DMS153 treated with DMSO at 0.1 percent for 48 hours (cell line): Measurements from ENCODE around the gene TBC1D1.

Experiments
- DNase-seq: peaks from one replicate; lab custom pipeline; 2025; ENCODE audit not compliant: unreplicated experiment; lab: John Stamatoyannopoulos, UW

TBC1D1 gene

DNA sequence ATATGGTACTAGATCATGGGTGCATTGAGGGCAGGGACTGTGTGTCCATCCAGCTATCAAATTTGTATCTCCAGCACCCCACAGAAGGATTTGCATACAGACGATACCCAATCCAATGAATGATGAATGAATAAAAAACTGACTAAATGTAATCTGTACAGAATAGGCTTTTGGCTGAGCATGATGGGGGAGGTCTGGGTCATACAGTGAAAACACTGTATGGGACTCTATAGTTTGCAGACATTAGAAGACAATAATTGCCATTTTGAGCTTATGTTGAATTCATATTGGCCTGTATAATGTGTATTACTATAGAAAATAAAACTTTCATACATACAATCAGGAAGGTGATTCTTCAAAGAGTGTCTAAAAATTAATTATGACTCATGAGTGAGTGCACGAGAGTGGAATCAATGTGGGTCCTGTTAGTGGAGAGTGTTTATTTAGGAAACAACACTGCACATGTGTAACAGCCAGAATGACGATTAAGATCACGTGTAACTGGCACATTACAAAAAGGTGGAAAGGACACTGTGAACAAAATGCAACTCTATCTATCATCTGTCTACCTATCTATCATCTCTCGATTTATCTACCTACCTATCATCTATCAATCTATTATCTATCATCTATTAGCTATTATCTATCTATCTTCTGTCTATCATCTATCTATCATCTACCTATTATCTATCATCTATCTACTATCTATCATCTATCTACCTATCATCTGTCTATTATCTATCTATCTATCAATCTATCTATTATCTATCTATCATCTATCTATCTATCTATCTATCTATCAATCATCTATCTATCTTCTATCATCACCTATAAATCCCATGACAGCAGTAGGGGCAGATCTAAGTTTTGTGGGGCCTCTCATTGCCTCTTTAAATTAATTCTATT lies 270.6 kb downstream of the TBC1D1 start:
- DNase-seq = no peak

DNA sequence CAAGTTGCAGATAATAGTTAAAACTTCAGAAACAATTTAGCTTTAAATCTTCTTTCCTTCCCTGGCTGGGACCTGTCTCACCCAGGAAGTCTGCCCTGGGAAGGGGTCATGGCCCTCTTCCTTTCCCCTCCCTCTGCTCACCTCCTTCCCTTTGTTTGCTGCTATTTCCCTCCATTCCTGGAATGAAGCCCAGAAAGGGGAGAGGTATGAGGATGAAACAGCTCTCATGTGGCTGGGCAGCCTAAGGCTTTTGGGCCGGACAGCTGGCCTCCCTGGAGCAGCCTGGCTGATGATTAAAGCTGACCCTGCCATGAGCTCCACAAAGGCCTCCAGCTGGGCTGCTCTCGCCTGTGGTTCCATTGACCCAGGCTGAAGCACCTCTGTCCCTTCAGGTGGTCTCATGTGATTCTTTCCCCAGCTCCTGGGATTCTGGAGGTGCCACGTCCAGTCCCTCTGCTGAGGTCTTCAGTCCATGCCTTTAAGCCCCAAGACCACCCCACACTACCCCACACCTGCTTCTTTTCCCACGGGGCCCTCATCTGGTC lies 271.4 kb downstream of the TBC1D1 start:
- peak; percentile 20 for DNase-seq

DNA sequence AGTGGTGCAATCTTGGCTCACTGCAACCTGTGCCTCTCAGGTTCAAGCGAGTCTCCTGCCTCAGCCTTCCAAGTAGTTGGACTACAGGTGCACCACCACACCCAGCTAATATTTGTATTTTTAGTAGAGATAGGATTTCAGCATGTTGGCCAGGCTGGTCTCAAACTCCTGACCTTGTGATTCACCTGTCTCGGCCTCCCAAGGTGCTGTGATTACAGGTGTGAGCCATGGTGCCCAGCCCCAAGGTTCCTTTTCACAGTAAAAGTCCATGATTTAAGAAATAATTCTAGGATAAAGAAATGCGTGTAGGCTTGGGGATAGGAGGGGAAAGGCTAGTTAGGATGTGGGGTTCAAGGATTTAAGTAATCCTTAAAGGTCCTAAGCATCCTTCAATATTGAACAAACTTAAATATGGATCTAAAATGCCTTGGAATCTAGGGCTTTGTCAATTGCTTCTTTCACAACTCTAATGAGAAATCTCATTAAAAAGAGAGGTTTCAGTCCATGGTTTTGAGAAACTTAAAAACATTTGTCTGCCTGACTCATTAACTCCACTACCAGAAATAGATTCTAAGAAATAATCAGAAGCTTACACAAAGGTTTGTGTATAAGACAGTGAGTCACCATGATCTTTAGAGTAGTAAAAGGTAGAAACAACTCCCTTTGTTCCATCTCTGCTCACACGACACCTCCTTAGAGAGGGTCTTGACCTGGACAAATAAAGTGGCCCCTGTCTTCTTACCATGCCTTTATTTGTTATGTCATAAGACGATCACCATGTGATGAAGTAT lies 272.5 kb downstream of the TBC1D1 start:
- DNase-seq = no peak

DNA sequence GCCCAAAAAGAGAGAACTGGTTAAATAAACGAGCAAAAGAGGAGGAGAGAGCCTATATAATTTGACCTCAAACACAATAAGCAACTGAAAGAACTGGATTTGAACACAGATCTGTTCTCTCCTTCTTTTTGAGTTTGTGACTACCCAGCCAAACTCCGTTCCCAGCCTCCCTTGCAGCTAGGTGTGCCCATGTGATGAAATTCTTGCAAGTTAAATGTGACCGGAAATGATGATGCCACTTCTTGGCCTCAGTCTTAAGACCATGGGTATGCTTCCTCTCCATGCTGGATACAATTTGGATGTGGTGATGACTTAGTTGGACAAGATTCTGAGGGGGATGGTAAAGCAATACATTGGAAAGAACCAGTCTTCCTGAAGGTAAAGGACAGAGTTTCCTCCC lies 273.5 kb downstream of the TBC1D1 start:
- no peak for DNase-seq

DNA sequence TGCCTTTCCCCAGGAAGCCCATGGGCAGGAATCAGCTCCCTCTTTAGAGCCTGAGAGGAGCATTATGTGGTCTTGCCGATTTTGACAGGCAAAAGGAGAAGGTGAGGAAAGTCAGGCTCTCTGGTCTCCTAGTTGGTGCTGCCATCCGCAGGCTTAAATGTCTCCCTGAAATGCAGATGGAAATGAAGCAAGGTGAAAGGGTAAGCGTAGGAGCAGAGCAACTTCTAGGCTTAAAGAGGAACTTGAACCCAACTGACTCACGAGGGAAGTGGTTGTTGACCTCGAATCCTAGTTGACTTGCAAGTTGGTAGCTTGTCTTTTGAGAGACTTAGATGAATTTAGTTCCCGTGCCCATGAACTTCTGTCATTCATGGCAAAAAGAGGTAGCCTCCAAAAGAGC lies 275.2 kb downstream of the TBC1D1 start:
- DNase-seq = no peak

DNA sequence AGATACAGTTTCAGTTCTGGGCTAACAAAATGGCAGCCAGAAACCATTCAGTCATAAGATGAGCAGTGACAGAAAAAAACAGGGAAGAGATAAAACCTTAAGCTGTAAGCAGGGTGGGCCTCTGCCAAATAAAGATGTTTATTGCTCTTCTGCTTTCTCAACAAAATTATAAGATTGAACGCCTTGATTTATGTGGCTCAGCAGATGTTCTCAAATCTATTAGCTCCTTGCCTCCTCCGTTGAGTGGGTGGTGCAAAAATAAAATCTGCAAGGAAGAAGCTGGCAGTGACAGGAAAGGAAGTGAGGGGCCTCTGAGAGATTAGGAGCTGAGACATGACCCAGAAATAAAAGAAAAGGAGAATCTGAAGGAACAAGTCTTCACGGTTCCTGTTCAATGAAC lies 275.9 kb downstream of the TBC1D1 start:
- no peak for DNase-seq

DNA sequence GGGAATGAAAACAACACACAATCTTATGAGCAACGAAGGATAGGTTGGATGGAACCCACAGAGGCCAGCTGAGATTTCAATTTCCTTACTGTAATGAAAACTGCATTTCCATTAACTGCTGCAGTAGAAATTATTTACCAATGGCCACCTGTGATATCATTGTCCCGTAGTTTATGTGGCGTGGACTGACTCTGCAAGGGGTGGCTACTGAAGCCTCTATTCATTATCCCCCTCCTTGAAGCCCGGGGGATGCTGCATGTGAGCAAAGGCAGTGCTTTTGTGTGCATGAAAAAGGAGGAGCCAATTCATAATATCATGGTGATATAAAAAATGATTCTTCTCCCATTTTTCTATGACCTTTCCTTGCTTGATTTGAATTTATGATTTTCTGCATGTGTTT lies 277.1 kb downstream of the TBC1D1 start:
- no peak for DNase-seq

DNA sequence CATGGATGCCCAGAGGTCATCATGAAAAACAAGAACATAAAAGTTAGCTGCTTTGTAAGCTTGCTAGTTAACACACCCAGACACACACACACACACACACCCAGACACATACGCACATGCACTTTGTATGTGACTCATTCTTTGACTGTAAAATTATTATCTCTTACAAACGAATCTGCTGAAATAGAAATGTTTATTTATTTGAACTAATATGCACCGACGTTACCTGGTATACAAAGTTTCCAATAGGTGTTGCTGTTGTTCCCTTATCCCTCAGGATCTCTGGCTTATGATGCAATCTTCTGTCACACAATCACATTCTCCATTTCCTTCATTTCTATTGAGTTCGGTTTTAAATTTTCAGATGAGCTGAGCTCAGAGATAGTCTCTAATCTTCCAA lies 278.6 kb downstream of the TBC1D1 start:
- DNase-seq = no peak

DNA sequence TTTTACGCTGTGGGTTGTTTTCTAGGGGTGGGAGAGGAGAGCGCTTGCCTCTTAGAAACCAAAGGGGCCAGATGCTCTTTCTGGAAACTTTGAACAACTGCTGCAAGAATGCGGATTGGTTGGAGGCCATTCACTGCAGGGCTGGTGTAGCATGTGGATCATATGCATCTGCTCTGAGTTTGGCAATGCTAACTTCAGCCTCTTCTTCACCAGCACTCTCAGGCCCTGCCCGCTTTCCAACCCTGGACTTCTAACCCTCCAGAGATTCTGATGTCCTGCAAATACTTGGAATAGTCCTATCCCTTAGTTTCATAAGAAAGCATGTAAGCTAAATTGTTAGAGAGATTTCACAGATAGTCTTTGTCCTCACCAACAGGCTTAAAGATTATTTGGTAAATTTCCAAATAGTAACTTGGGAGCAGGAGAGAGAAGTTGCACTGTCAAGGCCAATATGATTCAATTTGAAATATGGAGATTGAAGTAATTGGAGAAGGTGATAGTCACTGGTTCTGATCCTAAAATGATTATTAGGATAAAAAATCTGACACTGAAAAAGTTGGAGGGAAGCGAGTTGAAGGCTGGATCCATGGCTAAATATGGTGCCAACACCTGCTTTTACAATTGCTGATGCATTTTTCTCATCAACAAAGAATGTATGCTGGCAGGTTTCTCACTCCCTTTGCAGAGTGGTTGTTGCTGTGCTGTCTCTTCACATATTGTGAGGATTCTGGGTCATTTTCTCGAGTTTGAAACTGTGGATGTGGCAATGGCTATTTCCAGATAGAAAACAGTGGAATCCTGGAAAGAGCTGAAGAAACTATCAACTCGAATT lies 279.7 kb downstream of the TBC1D1 start:
- no peak for DNase-seq

DNA sequence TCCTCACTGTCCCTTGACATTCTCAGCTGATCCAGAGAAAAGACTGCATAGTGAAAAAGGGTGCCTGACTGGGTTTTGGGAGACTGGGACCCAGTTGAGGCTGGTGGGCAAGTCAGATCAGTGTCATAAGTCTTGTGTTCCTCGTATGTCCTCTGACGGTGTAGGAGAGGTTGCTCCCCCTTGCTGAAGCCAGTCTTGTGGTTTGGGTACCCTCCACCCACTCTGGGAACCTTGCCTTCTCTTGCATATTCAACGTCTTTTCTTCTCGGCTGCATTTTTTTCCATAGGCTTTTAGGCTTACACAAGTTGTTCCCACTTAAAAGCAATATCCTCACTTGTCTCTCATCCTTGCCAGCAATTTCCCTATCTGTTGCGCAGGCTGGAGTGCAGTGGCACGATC lies 281.2 kb downstream of the TBC1D1 start:
- no peak for DNase-seq

DNA sequence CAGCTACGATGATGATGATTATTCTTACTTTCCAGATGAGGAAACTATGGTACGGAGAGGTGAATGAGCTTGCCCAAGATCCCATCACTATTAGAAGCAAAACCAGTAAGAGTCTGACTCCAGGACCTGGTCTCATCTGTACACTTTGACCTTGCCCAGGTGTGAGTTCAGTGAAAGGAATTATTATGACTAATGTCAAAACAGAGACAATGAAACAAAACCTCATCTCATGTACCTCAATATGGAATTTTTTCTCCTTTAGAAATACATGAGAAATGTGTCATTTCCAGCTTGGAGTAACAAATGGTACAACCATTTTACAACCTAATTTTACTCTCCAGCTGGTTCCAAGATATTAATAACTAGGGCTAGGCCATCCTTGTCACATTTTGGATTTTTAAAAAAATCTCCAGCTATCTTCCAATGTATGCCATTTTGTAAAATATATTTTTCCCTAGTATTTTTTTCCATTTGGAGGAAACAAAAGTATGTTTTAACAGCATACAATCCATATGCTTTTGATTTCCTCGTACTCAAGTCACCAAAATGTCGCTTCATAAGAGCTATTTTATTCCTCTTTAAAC lies 283.1 kb downstream of the TBC1D1 start:
- DNase-seq = no peak

DNA sequence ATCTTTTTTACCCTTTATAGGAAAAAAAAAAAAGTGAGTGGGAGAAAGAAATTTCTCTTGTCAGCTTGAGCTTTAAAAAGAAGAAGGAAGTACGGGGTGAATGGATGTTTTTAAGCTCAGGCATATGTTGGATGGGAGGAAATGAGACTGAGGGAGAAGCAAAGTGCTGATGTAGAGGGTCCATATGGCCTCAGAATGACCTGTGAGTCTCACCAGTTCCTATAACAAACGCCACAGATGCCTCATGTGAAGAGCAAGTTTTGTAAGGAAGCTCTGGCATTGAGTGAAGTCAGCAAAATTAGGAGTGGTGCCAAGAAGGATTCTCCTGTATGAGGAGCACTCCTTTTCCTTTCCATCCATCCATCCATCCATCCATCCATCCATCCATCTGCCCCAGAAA lies 283.9 kb downstream of the TBC1D1 start:
- no peak for DNase-seq

DNA sequence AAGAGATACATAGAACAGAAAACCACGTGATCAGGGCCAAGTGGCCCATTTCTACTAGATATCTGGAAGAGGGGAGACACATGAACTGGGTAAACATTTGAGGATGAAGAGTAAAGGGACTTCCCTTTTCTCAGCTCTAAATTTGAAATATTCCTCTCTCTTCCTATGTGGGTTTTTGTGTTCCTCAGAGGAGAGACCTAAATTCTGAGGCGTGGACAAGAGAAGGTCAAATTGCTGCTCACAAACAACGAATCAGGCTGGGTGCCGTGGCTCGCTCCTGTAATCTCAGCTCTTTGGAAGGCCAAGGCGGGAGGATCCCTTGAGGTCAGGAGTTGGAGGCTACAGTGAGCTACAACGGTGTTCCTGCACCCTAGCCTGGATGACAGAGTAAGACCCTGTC lies 285.3 kb downstream of the TBC1D1 start:
- DNase-seq = no peak

DNA sequence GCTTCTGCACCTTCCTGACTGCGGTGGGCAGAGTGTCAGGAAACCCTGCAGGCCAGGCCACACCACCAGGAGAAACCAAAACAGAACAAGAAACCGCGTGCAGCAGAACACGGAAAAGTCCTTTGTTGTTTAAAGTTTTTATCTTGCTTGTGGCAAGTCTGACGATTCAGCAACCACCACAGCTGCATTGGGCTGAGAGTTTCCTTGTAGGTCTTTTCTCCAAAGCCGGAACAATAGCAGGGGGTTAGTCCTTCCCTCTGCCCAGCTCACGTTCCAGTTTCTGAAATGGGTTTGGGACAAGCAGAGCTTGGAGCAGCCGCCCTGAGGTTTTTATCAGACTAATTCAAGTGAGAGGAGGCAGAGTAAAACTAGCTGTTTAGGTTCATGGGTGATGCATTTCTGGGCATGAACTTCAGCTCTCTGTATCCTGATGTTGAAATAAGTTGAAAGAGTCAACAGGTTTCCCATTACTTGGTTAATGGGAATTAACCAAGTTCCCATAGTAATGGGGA lies 286.2 kb downstream of the TBC1D1 start:
- DNase-seq = no peak

DNA sequence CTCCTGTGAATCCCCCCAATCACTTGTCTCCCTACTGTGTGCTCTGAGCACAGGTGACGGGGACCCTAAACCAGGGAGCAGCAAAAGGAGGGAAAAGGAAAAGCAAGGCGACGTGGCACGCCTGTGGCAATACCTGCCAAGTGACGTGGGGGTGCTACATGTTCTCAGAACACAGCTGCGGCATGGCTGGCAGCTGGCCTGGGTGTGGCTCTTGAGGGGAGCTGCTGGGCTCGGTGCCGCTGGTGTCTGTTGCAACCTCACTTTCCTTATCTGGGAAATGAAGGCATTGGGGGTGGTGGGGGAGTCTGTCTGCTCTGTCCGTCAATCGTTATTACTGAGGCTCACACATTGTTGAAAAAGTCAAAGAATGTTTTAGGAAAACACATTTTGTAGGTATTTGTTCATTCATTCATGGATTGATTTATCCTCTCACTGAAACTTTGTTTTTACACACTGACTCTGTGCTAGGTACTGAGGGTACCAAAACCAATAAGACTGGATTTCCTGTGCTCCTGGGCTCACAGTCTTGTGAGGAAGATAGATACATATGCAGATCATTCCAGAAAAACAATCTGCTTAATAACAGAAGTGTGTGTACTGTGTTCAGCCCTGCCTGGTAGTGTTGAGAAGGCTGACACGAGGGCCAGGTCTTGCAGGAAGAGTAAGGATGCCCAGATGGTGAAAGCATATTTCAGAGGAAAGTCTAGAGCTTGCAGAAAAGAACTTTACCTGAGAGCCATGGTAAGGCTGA lies 286.9 kb downstream of the TBC1D1 start:
- DNase-seq = no peak

DNA sequence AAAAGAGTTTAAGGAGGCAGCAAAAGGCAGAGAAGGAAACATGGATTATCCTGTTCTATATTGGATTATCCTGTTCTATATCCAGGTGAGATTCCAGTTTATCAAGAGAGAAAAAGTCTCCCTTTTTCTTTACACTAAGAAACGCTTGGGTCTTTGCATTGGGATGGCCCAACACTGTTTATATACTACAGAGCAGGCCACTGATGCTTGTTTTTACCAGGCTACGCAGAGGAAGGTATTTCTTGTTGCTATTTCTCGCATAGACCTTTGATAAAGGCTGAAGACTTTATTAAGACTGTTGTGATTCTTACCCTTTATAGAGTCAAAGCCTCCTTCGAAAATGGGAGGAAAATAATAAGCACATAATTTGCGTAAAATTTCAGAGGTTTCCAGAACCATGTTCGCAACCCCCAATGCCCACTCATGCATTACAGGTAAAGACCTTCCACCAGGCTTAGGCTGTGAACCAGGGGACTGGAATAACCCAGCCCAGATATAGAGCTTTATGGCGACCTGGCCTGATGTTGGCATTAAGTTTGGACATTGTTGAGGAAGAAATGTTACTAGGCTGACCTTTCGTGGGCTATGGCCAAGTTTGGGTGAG lies 287.6 kb downstream of the TBC1D1 start:
- DNase-seq = no peak

DNA sequence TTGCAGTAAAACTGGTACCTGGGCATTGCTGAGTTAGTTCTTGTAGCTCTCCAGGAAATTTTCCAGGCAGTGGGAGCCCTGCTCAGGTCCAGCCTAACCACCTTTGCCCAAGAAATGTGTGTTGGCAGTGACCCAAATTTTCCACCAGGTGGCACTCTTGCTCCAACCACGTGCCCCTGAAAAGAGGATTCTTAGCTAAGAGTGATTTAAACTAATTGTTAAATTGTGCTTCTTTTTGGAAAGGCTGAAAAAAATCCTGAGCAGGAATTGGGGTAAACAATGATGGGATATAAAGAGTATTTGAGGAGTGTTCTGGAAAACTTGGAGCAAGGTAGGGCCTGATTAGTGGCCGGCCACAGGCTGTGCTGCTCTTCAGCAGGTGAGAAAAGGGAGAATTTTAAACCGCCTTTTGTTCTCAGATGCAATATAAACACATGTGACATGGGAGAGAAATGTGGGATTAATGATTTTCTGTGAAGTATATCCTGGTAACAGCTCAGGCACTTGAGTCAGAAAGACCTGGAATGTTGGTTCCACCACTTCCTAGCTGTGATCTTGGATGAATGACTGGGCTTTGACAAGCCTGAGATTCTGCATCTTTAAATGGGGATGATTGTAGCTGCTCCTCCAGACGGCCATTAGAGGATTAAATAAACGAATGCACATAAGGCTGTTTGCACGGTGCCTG lies 288.9 kb downstream of the TBC1D1 start:
- DNase-seq = peak; percentile 16

DNA sequence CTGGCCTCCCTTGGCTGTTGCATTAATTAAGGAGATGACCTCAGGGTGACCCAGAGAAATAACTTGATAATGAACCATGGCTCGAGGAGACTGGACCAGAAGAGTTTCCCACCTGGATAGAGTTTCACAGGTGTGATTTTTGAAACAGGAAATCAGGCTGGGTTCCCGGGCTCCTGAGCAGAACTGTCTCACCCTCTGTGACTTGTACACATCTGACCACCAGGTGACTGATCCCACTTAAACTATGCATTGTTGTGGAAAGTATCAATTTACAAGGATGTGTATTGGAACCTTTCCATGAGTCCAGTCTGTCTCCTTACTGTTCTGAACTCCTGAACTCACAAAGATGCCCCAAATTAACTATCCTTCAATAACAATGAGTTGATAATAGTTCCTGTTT lies 289.6 kb downstream of the TBC1D1 start:
- no peak for DNase-seq

DNA sequence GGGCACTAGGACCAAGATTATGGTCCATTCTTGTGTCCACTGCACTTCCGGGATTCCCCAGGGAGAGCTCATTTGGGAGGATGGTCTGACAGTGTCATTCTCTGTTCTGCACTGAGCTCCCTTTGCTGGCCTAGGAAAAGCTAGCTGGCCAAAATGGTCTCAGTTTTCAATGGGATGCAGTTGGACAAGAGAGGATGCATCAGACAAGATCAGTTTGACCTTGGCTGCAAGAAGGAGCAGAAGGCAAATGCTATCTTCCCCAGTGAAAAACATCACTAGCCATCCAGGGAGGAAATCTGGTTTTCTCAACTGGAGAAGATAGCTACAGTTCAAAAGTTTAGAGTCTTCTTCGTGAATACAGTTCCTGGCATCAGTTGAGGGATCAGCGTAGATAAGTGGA lies 290.4 kb downstream of the TBC1D1 start:
- DNase-seq = no peak
